Measurements from ENCODE around the gene LGI2.

DNA sequence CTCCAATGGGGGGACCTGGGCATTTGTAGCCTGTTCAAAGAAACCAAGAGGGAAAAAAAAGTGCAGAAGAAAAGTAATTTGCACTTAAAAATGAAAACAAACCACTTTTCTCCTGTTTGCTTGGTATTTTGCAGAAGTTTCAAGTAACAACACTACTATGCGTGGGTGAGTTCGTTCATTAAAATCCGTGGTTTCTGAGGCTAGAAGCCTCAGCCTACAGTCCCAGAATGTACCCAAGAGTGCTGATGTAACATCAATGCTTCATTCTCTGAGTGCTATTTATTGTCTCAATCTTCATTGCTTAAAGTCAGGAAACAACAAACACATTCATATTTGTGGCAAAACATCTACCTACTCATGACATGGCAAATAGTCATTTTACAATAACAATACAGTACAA lies 29.2 kb downstream of the LGI2 start:
- TF ChIP-seq, protein P1, sequence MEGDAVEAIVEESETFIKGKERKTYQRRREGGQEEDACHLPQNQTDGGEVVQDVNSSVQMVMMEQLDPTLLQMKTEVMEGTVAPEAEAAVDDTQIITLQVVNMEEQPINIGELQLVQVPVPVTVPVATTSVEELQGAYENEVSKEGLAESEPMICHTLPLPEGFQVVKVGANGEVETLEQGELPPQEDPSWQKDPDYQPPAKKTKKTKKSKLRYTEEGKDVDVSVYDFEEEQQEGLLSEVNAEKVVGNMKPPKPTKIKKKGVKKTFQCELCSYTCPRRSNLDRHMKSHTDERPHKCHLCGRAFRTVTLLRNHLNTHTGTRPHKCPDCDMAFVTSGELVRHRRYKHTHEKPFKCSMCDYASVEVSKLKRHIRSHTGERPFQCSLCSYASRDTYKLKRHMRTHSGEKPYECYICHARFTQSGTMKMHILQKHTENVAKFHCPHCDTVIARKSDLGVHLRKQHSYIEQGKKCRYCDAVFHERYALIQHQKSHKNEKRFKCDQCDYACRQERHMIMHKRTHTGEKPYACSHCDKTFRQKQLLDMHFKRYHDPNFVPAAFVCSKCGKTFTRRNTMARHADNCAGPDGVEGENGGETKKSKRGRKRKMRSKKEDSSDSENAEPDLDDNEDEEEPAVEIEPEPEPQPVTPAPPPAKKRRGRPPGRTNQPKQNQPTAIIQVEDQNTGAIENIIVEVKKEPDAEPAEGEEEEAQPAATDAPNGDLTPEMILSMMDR (conservative IDR thresholded peaks at IDR 0.05 in 1 of 2, IDR thresholded peaks at IDR 0.05 in 1 of 2; ENCODE audit: extremely low read depth in 1 of 2, insufficient read depth in 1 of 2, low read depth in 1 of 2, low read length in 2 of 2) = no peak
- TF ChIP-seq EZH2 (IDR thresholded peaks at IDR 0.05; ENCODE audit: borderline replicate concordance, low read length) = no peak
